Activated naive CD4-positive, alpha-beta T cell (primary cell): ENCODE measurements around the gene LENG8.
"Not testable (repeated sequence)": the region's sequence is repeated elsewhere in the genome, so short reads cannot be mapped to it uniquely, and the experiment has no call there.

ENCODE experiments used
- DNase-seq, 4 experiments: peaks; one replicate each; lab custom pipeline; 2025; lab: John Stamatoyannopoulos, UW

The LENG8 gene

GRCh38 chr19:54484451-54484850 is 35.5 kb downstream of the LENG8 start:
- no peak for DNase-seq

- no peak for DNase-seq
These were observed 36.9 kb downstream of the LENG8 start for GRCh38 chr19:54485851-54486250.

GRCh38 chr19:54489341-54489740 is 40.3 kb downstream of the LENG8 start:
- no peak for DNase-seq

- no peak for DNase-seq
These were observed 40.8 kb downstream of the LENG8 start for GRCh38 chr19:54489766-54490165.

- DNase-seq: no peak
These were observed 43.6 kb downstream of the LENG8 start for GRCh38 chr19:54492568-54492967.

- DNase-seq: not testable (repeated sequence)
These were observed 44.1 kb downstream of the LENG8 start for GRCh38 chr19:54493056-54493455.

GRCh38 chr19:54493967-54494585 is 45.1 kb downstream of the LENG8 start:
- no peak for DNase-seq

GRCh38 chr19:54495284-54495683 is 46.3 kb downstream of the LENG8 start:
- DNase-seq: not testable (repeated sequence)

GRCh38 chr19:54497747-54498450 is 48.9 kb downstream of the LENG8 start:
- not testable (repeated sequence) for DNase-seq

GRCh38 chr19:54498451-54498772 is 49.4 kb downstream of the LENG8 start:
- DNase-seq: not testable (repeated sequence)

- DNase-seq: no peak
These were observed 53.6 kb downstream of the LENG8 start, which contains the start of gene LAIR2 for GRCh38 chr19:54502518-54503048. Gene LAIR2, plus strand, starts transcription at chr19:54502831. Its CDS starts 88 bp downstream, at chr19:54502919.

- DNase-seq: not testable (repeated sequence)
These were observed 56.5 kb downstream of the LENG8 start for GRCh38 chr19:54505542-54505941.

- no peak for DNase-seq
These were observed 57.1 kb downstream of the LENG8 start for GRCh38 chr19:54506079-54506478.

GRCh38 chr19:54507038-54507717 is 58.2 kb downstream of the LENG8 start:
- not testable (repeated sequence) for DNase-seq

GRCh38 chr19:54507824-54508223 is 58.8 kb downstream of the LENG8 start:
- no peak for DNase-seq

GRCh38 chr19:54508487-54508886 is 59.5 kb downstream of the LENG8 start:
- not testable (repeated sequence) for DNase-seq

GRCh38 chr19:54509200-54509940 is 60.4 kb downstream of the LENG8 start:
- not testable (repeated sequence) for DNase-seq
